Ishikawa (cell line): Measurements from ENCODE around the gene SCEL.

Experiments used
- FOXM1 ChIP-seq: IDR thresholded peaks from 2 replicates; pipeline ENCODE4 v1.6.1; 2012; ENCODE audit warnings: low read depth, borderline replicate concordance
- TAF1 ChIP-seq: IDR thresholded peaks from 2 replicates; pipeline ENCODE4 v1.6.1; 2012; ENCODE audit warnings: low read depth, mild to moderate bottlenecking

- TF ChIP-seq FOXM1 = no peak
- no peak for TF ChIP-seq TAF1
Measured at GRCh38 chr13:77528414-77528813, 7.1 kb upstream of the SCEL start.
